AG04449 (cell line): ENCODE data around the gene CEP128.

ENCODE experiments used
- CTCF ChIA-PET: fragments of 350-600 bp; formaldehyde crosslinking; extraction: SDS; loops from one replicate; lab custom pipeline; 2021; ENCODE audit warnings: antibody characterized with exemption; lab: Yijun Ruan, JAX
- POLR2A ChIA-PET: fragments of 400-600, 350-600 bp; formaldehyde crosslinking; extraction: SDS; loops from one replicate; lab custom pipeline; 2020; ENCODE audit warnings: antibody characterized with exemption, inconsistent platforms; lab: Yijun Ruan, JAX
- DNase-seq: peaks from one replicate; pipeline ENCODE4 v3.0.0-alpha.2; 2010; ENCODE audit warnings: low read depth, low spot score
- H3K4me3 ChIP-seq: 2 replicates; pipeline ENCODE4 v1.5.1; 2011; ENCODE audit warnings: low read depth, mild to moderate bottlenecking, control low read depth, low read length
- CTCF ChIP-seq: IDR thresholded peaks from one replicate; pipeline ENCODE4 v1.5.1; 2011; ENCODE audit warnings: mild to moderate bottlenecking, moderate library complexity, low read length, control low read depth, inconsistent platforms; ENCODE audit not compliant: insufficient read depth; ENCODE audit errors: missing control alignments

CEP128 gene

GRCh38 chr14:80536456-80536855 lies 405.1 kb downstream of the CEP128 start:
- ChIA-PET CTCF (no interaction called here), POLR2A (no interaction called here)

DNA sequence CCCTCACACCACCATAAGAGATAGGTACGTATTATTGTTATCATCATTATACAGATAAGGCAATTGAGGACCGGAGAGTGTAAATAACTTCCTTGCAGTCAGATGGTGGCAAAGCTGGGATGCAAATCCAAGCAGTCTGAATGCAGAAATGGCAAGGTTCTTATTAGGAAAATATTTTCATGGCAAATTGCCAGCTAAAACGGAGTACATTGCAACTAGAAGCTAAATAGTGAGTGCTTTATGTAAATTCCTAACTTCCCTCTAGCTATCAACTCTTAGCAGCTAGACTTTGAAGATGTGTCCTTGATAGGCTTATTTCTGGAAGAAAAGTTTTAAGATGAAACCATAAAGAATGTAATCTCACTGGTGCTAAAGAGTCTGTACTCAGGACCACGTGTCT lies 406.4 kb downstream of the CEP128 start:
- no peak for TF ChIP-seq CTCF
- no peak for DNase-seq
- CTCF ChIA-PET, result no interaction called here

More at GRCh38 chr14:80536456-80536855, 405.1 kb downstream of the CEP128 start:
- H3K4me3 ChIP-seq, result no peak overlapping the region
- DNase-seq, result no peak
- TF ChIP-seq CTCF, result no peak

DNA sequence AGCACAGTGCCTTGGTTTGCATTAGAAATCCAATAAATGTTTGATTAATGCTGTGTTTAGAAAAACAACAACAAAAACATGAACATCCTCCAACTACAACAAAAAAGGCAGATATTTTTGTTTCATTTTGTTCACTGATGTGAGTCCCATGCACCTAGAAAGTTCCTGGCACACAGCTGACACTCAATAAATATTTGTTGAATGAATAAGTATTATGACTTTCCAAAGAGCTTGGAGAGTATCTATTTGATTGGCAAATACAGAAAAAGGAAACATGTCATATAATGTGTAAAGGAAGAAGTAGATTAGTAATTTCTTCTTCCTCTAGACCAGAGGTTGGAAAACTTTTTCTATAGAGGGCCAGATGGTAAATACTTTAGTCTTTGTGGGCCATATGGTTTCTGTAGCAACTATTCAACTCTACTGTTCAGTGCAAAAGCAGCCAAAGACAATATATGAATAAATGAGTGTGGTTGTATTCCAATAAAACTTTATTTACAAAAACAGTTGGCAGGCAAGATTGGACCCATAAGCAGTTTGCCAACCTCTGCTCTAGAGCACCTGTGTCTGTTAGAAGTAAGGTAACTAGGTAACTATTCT lies 417.9 kb downstream of the CEP128 start:
- ChIA-PET CTCF (no interaction called here), POLR2A (interaction anchor here (0.6 kb wide), 1 partner anchor 57 kb away, joined by 3 read pairs; no protein-coding TSS in a partner anchor)
- H3K4me3 ChIP-seq, result no peak overlapping the region
- no peak for TF ChIP-seq CTCF
- DNase-seq, result no peak

More for the DNA sequence above, 406.4 kb downstream of the CEP128 start:
- H3K4me3 ChIP-seq, result no peak overlapping the region
- POLR2A ChIA-PET, result interaction anchor here (0.5 kb wide), 1 partner anchor 387 kb away, joined by 3 read pairs; no protein-coding TSS in a partner anchor

DNA sequence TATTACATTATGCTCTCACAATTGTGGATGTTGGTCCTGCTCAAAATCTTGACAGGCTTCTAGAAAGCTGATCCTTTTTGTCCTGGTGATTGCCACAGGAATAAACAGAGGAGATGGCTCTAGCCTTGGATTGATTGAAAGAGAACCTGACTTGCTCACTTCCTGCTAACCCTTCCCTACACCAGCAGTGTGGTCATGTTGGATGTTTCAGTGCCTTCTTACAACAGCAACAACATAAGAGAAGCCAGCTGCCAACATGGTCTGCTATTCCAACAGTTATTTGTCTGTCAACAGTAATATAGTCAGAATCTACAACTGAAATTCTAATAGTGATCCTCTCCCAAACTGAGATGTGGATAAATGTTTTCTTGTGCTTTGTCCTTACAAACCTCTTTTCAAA lies 418.6 kb downstream of the CEP128 start:
- no peak overlapping the region for H3K4me3 ChIP-seq
- no peak for TF ChIP-seq CTCF

GRCh38 chr14:80522411-80522810 lies 419.1 kb downstream of the CEP128 start:
- POLR2A ChIA-PET, result no interaction called here
- TF ChIP-seq CTCF, result no peak
- CTCF ChIA-PET, result no interaction called here
- H3K4me3 ChIP-seq, result no peak overlapping the region
- DNase-seq, result no peak

More for the DNA sequence above, 418.6 kb downstream of the CEP128 start:
- ChIA-PET POLR2A (no interaction called here), CTCF (no interaction called here)
- DNase-seq, result no peak

- CTCF ChIA-PET, result no interaction called here
- no peak overlapping the region for H3K4me3 ChIP-seq
- TF ChIP-seq CTCF, result no peak
- DNase-seq, result no peak
- POLR2A ChIA-PET, result no interaction called here
These were observed 420.1 kb downstream of the CEP128 start for GRCh38 chr14:80521456-80521855.
